HG03108 (cell line): Measurements from ENCODE around the gene CGB3.
"Not testable (repeated sequence)": the region's sequence is repeated elsewhere in the genome, so short reads cannot be mapped to it uniquely, and the experiment has no call there.

ENCODE experiments used
- ATAC-seq: cut with Tn5 transposase; IDR thresholded peaks from one replicate; pipeline ENCODE4 v1.9.1; 2021; ENCODE audit warnings: moderate library complexity; ENCODE audit not compliant: unreplicated experiment

The CGB3 gene

DNA sequence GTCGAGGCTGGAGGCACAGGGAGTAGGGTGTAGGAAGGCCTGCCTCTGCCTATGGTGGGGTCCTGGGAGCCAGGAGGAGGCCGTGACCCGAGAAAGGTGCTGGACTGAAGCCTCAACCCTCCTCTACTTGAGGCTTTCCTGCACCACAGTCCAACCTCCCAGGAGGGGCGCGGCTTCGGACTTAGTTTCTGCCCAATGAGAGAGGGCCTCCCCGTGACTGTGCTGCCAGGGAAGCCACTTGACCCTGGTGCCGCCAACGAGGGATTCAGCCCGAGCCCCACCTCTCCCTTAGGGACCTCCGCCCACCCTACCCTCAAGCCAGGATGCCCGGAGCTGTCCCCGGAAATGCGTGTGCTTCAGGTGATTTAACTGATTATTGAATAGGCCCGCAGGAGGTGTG lies at the start of gene CGB3:
TSS of gene CGB3 (minus strand) at position 101 of the 400 bp plus-strand sequence. CDS start 362 bp downstream, outside the sequence.
- ATAC-seq, result not testable (repeated sequence)

DNA sequence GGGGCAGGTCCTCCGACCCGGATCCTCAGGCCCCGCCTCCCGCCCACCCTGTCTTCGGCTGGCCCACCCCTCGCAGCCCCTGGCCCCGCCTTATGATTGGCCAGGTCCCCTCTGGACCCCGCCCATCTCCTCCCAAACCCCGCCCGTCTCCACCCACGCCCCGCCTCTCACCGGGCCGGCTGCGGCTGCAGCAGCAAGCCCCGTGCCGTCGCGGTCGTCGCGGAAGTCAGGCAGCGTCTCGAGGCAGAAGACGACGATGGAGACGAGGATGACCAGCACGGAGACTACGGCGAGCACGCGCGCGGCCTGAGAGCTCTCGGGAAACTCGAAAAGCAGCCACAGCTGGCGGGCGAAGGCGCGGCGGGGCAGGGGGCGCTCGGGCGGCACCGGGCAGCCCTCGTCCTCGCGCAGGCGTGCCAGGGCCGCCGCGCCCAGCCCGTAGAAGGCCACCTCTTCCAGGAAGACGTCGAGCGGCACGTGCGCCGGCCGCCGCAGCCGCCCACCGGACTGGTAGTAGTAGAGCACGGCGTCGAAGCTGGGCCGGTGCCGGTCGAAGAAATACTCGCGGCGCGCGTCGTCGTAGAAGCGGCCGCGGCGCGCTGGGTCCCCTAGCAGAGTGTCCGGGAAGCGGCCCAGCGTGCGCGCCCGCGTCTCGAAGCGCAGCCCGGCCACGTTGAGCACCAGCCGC lies 47.9 kb upstream of the CGB3 start:
- no peak for ATAC-seq

DNA sequence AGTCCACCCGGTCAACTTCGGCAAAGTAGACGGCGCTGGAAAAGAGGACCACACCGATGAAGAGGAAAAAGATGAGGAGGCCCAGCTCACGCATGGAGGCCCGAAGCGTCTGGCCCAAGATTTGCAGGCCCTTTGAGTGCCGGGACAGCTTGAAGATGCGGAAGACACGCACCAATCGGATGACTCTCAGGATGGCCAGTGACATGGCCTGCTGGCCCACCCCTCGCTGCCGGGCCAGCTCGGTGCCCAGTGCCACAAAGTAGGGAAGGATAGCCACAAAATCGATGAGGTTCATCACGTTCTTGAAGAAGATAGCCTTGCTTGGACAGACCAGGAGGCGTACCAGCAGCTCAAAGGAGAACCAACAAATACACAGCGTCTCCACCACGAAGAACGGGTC lies 46.3 kb upstream of the CGB3 start:
- ATAC-seq, result no peak

DNA sequence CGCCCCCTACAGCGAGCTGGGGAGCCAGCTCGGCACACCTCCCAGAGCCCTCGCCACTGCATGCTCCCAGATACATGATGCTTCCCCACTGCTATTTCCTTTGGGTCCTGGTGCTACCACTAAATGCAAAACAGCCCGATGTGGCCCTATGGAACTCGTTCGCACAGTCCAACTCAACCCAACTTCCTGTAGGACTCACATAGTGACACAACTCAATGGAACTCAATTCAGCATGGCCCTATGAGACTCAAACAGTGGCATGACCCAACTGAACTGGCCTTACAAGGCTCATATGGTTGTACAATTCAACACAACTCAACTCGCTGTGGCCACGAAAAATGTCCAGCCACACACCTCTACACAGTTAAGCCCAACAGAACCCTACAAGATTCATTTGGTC lies 44.9 kb upstream of the CGB3 start:
- no peak for ATAC-seq

DNA sequence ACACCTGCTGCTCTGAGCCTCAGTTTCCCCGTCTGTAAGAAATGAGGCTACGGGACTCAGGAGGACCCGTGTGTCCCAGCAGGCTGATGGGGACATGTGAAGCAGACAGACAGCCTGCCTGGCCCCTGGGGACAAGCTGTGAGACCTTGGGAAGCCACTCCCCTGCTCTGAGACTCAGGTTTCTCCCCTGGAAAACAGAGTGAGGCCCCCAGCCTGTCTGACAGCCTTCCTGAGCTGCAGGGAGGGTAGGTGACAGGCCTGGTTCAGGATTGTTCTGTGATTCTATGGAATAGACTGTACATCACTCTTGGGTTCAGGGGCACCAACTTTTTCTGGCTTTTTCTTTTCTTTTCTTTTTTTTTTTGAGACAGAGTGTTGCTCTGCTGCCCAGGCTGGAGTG lies 43.4 kb upstream of the CGB3 start:
- ATAC-seq, result no peak

DNA sequence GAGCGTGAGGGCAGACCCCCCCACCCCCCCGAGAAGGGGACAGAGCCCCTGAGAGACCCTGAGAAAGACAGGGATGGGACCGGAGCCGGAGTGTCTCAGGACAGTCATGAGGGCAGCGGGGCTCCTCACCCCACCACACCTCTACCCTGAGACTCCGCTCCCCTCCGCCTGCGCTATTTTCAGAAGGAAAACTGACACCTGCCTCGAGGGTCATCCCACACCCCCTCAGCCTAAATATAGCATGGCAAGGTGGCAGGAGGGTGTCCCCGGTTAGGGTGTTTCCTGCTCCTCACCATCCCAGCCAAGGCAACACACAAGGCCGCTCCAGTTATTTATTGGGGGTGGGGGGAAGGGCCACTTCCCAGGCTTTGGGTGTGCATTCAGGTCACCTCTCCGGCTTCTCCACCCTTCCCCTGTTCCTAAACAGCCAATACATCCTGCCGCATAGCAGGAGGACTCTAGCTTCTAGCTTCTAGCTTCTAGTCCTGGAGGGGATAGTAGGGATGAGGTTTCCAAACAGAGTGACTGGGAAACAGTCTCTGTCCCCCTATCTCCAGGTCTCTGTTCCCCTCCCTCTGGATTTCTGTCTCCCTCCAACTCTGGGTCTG lies 41.9 kb upstream of the CGB3 start:
- ATAC-seq, result no peak

DNA sequence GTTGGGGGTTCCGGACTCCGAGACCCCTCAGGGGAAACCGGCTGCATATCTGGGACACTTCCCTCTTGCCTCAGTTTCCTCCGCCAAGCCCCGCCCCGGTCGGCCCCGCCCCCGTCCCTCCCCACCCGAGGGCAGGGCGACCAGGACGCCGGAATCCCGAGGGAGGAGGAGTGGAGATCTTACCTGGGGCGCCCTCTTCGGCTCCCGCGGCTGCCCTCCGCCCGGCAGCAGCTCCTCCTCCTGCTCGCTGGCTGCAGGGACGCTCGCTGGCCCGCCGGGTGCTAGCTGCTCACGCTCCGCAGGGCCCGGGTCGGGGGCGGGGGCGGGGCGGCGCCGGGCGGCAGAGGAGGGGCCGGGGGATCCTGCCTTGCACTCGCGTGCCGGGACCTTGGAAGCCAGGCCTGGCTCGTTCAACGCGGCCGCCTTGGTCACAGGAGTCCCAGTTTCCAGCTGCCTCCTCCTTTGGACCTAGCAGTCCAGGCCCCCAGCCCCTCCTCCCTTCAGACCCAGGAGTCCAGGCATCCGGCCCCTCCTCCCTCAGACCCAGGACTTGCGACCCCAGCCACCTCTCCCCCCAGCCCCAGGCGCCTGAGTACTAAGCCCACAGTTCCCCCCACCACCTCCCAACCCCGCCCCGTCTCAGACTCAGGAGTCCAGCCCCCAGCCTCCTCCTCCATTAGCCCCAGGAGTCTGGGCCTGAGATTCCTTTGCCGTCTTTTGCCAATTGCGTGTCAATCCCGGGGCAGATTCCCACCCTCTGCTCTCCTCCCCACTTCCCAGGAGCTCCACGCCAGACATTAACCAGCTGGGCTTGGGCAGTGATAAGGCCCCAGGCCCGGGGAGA lies 40.9 kb upstream of the CGB3 start, which contains the start of gene NTF4:
TSS of gene NTF4 (minus strand) at position 51 of the 844 bp plus-strand sequence. CDS start 2,821 bp downstream, outside the sequence.
- no peak for ATAC-seq

DNA sequence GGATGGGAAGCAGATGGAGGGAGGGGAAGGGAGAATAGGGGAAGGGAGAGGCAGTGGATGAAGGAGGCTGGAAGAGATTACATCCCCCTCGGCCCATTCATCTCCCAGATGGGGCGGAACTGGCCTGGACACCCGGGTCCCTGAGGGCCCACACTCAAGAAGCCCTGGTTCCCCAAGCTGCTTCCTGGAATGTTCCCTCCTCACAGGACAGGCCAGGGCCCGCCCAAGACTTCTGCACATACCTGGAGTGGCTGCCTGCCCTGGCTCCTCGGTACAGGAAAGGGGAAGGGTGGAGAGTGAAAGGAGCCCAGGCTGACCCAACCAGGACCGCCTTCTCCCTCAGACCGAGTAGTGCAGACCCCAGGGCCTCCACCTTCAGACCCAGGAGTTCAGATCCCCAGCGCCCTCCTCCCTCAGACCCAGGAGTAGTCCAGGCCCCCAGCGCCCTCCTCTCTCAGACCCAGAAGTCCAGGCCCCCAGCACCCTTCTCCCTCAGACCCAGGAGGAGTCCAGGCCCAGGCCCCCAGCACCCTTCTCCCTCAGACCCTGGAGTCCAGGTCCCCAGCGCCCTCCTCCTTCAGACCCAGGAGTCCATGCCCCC lies 40.0 kb upstream of the CGB3 start:
- no peak for ATAC-seq

DNA sequence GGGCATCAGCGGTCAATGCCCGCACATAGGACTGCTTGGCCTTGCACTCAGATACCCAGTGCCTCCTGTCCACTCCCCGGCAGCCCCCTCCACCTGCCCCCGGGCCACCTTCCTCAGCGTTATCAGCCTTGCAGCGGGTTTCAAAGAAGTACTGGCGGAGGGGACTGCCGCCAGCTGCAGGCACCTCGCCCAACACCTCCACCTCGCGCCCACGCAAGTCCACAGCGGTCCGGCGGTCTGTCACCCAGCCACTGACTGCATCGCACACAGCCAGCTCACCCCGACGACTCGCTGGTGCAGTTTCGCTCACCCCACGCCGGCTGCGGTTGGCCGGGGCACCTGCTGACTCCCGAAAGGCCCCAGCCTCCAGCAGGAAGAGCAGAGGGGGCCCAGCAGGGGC lies 37.3 kb upstream of the CGB3 start:
- ATAC-seq, result no peak

DNA sequence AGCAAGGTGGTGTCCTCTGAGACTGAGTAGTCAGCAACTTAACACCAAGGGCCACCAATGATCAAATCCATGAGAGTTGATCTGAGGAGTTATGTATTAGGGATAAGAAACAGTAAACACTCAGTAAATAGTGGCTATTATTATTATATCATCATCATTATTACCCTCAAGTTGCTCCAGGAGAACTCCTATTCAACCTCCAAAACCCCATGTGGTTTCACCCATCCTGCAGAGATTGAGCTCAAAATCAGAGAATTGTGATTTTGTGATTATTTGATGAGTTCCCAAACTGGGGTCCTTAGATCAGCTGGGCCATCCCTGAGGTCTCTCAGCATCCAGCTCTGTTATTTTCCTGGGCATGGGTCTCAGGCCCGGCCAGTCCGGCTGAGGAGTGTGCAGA lies 36.9 kb upstream of the CGB3 start:
- ATAC-seq, result no peak

DNA sequence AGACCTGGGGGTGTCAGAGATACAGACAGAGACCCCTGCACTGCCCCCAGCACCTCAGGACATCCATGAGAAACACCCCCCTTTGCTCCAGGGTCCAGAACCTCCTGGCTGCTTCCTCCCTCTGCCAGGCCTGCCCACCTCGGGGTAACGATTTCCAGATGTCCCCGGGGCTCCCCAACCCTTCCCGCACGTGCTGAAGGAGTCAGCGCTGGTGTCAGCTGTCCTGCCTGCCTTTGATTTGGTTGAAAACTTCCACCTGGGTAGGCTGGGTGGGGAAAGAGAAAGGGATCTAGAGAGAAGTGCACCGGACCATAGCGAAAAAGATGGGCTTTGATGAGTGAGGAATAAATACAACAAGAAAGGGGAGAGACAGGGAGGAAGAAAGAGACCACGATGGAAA lies 34.9 kb upstream of the CGB3 start:
- no peak for ATAC-seq

DNA sequence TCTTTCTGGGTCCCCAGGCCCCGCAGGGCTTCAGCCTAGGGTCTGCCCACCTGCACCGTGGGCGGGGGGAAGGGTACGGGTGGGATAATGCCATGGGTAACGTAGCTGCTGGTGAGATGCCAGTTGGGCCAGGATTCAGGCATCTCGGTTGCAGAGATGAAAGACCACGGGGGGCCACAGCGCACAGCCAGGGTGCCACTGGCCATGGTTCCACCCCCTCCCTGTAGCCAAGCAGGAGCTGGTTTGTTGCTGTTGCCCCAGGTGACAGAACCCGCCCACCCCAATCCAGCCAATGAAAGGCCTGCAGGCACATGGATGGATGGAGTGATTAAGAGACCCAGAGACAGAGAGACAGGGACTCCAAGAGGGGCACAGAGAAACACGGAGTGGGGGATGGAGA lies 34.4 kb upstream of the CGB3 start:
- no peak for ATAC-seq

DNA sequence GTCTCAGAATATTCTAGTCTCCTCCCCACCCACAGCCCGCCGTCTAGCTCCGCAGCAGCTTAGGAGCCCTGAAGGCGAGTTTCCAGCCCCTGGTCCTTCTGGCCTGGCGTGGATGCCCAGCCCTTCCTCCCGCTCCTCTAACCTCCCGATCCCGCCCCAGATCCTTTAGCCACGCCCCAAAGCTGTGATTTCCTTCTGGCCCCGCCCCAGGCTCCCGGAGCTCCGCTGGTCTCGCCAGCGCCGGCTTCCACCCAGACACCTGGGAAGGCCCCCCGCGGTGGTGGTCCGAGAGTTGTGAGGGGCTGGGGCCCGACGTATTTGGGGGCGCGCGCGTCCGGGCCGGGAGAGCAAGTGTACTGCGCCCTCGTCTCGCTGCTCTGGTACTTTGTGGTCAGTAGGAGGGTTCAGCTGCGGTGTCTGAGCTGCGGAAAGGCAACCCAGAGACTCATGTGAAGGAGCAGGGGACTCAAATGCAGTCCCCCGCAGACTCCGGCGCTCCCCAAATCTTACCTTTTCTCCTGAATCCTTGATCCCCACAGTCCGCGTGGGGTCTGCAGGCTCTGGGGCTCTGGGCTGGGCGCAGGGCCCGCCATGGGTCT lies 33.6 kb upstream of the CGB3 start, which contains the start of gene CGB7:
TSS of gene CGB7 (minus strand) at position 114 of the 599 bp plus-strand sequence. CDS start 2,374 bp downstream, outside the sequence.
- ATAC-seq, result no peak

DNA sequence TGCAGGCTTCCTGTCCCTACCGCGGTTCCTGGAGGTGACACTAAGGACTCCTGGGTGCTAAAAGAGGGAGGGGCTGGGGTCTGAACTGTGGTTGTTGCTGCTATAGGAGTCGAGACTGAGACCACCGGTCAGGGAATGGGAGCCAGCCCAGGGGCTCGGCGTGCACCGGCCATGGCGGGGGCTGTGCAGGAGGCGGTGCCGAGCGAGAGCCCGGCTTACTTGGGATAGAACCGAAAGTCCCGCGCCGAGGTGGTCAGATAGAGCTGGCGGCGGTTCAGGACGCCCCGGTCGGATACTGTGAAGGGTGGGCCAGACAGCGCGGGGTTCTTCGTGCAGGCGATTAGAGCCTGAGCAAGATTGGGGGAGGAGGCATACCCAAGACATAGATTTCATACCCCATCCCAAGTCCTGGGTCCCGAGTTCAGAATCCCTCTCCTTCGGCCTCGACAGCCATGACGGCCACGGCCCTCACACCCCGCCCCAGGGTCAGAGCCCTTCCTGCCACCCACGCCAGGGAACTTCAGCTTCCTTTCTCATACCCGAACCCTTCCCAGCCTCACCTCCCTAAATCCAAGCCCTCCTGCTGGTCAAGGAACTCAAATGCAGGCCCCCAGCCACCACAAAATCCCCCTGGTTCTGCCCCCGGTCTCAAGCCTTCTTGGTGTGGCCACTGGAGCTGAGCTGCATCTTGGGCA lies 32.9 kb upstream of the CGB3 start:
- ATAC-seq, result not testable (repeated sequence)

DNA sequence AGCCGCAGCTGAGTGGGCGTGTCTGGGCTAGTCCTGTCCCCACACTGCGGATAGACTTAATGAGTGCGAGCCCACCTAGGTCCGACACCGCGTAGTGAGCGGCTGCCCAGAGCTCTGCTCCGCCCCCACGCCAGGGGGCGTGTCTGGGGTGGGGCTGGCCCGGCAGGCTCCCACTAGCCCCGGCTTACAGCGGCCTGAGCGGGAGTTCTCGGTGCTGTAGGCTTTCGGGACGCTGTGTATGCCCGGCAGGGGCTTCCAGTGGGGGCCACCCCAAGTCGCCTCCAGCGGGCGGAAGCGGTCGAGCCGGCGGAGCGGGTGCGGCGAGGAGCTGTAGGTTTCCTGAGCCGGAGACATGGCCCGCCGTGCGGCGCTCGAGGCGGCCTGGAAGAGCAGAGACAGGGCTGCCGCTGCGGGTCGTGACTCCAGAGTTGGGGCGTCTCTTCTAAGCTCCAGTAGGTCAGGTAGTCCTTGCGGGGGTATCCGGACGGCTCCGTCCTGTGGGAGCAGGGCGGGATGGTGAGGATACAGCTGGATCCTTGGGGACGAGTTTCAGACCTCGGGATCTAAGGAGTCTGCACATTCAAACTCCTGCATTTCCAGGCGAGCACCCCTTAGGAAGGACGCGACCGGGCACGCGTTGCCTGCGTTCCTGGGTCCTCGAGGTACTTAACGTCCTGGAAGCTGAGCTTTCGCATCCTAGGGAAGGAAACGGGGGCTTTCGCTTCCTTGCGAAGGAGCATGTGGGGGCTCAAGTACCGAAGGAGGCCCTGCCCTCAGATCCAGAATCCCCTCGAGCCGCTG lies 32.2 kb upstream of the CGB3 start:
- no peak for ATAC-seq

DNA sequence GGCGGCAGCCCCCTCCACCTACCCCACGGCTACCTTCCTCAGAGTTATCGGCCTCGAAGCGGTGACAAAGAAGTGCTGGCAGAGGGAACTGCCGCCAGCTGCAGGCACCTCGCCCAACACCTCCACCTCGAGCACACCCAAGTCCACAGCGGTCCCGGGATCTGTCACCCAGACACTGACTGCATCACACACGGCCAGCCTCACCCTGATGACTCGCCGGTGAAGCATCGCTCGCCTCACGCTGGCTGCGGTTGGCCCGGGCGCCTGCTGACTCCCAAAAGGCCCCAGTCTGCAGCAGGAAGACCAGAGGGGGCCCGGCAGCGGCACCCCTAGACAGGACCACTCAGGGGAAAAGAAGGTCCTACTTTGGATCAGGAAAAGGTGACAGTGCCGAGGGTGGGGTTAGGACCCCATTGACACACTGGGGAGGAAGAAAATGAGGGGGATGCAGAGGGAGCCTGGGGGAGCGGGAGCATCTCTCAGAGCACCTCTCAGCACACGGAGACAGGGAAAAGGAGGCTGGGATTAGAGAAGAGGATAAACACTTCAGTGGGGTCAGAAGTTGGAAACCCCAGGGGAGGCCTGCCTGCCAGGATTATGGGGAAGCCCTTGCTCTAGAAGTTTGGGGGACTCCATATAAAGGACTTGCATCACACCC lies 26.4 kb upstream of the CGB3 start:
- not testable (repeated sequence) for ATAC-seq

DNA sequence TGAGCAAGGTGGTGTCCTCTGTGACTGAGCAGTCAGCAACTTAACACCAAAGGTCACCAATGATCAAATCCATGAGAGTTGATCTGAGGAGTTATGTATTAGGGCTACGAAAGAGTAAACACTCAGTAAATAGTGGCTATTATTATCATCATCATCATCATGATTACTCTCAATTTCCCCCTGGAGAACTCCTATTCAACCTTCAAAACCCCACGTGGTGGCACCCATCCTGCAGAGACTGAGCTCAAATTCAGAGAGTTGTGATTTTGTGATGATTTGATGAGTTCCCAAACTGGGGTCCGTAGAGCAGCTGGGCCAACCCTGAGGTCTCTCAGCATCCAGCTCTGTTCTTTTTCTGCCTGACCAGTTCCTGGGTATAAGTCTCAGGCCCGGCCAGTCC lies 25.7 kb upstream of the CGB3 start:
- ATAC-seq, result not testable (repeated sequence)

DNA sequence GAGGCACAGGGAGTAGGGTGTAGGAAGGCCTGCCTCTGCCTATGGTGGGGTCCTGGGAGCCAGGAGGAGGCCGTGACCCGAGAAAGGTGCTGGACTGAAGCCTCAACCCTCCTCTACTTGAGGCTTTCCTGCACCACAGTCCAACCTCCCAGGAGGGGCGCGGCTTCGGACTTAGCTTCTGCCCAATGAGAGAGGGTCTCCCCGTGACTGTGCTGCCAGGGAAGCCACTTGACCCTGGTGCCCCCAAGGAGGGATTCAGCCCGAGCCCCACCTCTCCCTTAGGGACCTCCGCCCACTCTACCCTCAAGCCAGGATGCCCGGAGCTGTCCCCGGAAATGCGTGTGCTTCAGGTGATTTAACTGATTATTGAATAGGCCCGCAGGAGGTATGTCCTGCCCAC lies 24.9 kb upstream of the CGB3 start, which contains the start of gene CGB8:
TSS of gene CGB8 (minus strand) at position 101 of the 400 bp plus-strand sequence. CDS start 372 bp downstream, outside the sequence.
- ATAC-seq, result not testable (repeated sequence)

DNA sequence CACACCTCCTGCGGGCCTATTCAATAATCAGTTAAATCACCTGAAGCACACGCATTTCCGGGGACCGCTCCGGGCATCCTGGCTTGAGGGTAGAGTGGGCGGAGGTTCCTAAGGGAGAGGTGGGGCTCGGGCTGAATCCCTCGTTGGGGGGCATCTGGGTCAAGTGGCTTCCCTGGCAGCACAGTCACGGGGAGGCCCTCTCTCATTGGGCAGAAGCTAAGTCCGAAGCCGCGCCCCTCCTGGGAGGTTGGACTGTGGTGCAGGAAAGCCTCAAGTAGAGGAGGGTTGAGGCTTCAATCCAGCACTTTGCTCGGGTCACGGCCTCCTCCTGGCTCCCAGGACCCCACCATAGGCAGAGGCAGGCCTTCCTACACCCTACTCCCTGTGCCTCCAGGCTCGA lies 19.4 kb upstream of the CGB3 start, which contains the start of gene CGB5:
TSS of gene CGB5 (plus strand) at position 301 of the 400 bp plus-strand sequence. CDS start 362 bp downstream, outside the sequence.
- not testable (repeated sequence) for ATAC-seq
